Activated CD8-positive, alpha-beta memory T cell treated with anti-CD3 and anti-CD28 coated beads, Interleukin-2, amount 10 ng/mL, durations not matched to agents 7 days and 5 days (primary cell): ENCODE data around the gene DYRK1A. TPM values are rescaled to one million over a fixed set of nuclear protein-coding genes. Genes with fewer than 3 reads are reported as not detected.
A peak's percentile ranks its signal among the peaks of the same experiment; 100 is the strongest.

ENCODE experiments used
- ATAC-seq: fragments of 150-1000 bp; cut with Tn5 transposase; one replicate; pipeline ENCODE4 v1.10.0; 2021; ENCODE audit warnings: moderate library complexity
- CTCF ChIA-PET: fragments of 350-600 bp; sonication (Branson Sonifier 250); formaldehyde crosslinking; loops from one replicate; lab custom pipeline; 2021; ENCODE audit warnings: antibody characterized with exemption; lab: Charles Lee
- DNase-seq: peaks from one replicate; pipeline ENCODE4 v3.0.0-alpha.2; 2020
- H3K27ac Mint-ChIP-seq: one replicate; pipeline ENCODE4 v1.8.0; 2021; ENCODE audit warnings: mild to moderate bottlenecking, mixed read lengths
- H3K27me3 Mint-ChIP-seq: one replicate; pipeline ENCODE4 v1.8.0; 2021; ENCODE audit warnings: mixed read lengths
- H3K36me3 Mint-ChIP-seq: one replicate; pipeline ENCODE4 v1.8.0; 2021; ENCODE audit warnings: mild to moderate bottlenecking, mixed read lengths
- H3K4me1 Mint-ChIP-seq: one replicate; pipeline ENCODE4 v1.8.0; 2021; ENCODE audit warnings: mixed read lengths
- H3K4me3 Mint-ChIP-seq: one replicate; pipeline ENCODE4 v1.8.0; 2021; ENCODE audit warnings: mild to moderate bottlenecking, moderate library complexity, mixed read lengths
- H3K9me3 Mint-ChIP-seq: one replicate; pipeline ENCODE4 v1.8.0; 2022; ENCODE audit warnings: low read depth, mixed read lengths
- total RNA-seq, 2 experiments: library from RNA; stranded (reverse); gene quantifications; one replicate each; pipeline ENCODE4 v1.2.3, GENCODE V29; 2021

The DYRK1A gene
- total RNA-seq, 2 experiments from 2014 or later: 75.7 to 83.3 TPM

DNA sequence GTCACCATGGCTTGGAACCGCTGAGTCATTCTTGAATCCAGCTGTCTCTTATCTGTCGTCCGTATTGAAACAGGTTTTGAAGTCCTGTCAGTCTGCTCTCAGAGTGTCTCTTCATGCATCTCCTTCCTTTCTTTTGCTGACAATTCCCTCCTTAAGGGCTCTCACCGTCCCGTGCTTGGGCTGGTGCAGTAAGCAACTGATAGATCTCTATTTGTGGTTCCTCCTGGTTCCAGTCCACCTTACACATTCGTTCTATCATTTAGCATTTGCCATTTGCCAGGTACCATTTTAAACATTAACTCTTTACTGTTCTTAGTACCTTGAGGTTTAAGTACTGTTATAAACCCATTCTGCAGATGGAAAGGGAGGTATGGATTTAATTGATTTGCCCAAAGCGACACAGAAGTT, 88.9 kb downstream of the DYRK1A start:
- H3K4me3 Mint-ChIP-seq: no peak overlapping the region
- H3K27ac Mint-ChIP-seq: no peak overlapping the region
- peaks cover 45% of the 10 kb centered on the region for H3K4me1 Mint-ChIP-seq
- CTCF ChIA-PET: interaction anchor here (1.2 kb wide), 1 partner anchor 31 kb away, joined by 3 read pairs; no protein-coding TSS in a partner anchor
- H3K27me3 Mint-ChIP-seq: no peaks in the 10 kb centered on the region
- H3K9me3 Mint-ChIP-seq: no peaks in the 10 kb centered on the region
- no peak for DNase-seq
- no peak for ATAC-seq
- H3K36me3 Mint-ChIP-seq: peaks cover 9% of the 10 kb centered on the region

DNA sequence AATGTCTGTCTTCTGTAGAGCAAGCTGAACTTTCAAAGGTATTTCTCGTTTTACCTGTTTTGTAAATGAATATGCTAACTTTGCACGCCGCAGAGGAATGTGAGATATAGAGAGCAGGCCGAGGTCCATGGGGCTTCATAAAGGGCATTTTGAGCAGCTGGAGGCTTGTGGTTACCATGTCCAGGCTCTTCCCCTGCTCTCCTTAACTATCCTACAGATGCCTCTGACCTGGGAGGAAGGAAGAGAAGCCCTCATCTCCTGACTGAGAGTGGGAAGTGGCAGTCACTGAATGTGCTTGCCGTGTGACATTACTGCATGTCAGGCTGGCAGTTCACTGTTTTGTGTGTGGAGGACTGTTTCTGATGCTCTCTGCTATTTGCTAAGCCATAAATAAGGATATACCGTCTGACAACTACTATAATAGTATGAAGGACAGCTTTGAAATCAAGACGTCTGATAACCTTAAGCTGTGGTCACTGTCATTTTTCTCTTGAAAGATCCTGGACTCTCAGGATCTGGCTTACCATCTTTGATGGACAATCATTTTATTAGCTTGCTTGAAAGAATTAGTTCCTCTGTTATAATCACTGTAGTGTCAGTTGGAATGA, 92.2 kb downstream of the DYRK1A start:
- no peaks in the 10 kb centered on the region for H3K9me3 Mint-ChIP-seq
- ATAC-seq (no peak), DNase-seq (no peak)
- H3K4me1 Mint-ChIP-seq: peaks cover 64% of the 10 kb centered on the region
- H3K36me3 Mint-ChIP-seq: peaks cover 5% of the 10 kb centered on the region
- CTCF ChIA-PET: interaction anchor here (1.7 kb wide), 1 partner anchor 84 kb away, joined by 3 read pairs; no protein-coding TSS in a partner anchor
- no peaks in the 10 kb centered on the region for H3K27me3 Mint-ChIP-seq
- H3K27ac Mint-ChIP-seq: peak overlapping the region; percentile 34
- H3K4me3 Mint-ChIP-seq: no peak overlapping the region

DNA sequence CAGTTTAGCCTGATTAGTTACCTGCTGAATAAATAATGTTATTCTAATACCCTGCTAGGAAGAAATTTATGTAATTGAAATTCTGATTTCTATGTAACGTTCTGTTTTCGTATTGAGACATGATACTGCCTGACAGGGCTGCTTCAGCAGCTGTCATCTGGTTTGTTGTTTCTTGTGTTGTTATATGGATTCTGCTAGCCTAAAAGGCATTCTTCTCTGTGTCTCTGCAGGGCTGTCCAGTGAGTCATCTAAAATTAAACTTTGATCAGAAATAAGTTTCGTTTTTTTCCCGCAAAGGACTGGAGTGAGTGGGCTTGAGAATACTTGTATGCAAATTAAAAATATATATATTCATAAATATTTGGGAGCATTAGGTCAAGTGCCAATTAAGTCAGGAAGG, 93.0 kb downstream of the DYRK1A start:
- no peak overlapping the region for H3K4me3 Mint-ChIP-seq
- H3K9me3 Mint-ChIP-seq: no peaks in the 10 kb centered on the region
- peaks cover 63% of the 10 kb centered on the region for H3K4me1 Mint-ChIP-seq
- no peaks in the 10 kb centered on the region for H3K27me3 Mint-ChIP-seq
- CTCF ChIA-PET: interaction anchor here (1.7 kb wide), 1 partner anchor 15 kb away, joined by 4 read pairs; no protein-coding TSS in a partner anchor
- no peak for DNase-seq
- ATAC-seq: no peak
- no peak overlapping the region for H3K27ac Mint-ChIP-seq
- peaks cover 5% of the 10 kb centered on the region for H3K36me3 Mint-ChIP-seq

DNA sequence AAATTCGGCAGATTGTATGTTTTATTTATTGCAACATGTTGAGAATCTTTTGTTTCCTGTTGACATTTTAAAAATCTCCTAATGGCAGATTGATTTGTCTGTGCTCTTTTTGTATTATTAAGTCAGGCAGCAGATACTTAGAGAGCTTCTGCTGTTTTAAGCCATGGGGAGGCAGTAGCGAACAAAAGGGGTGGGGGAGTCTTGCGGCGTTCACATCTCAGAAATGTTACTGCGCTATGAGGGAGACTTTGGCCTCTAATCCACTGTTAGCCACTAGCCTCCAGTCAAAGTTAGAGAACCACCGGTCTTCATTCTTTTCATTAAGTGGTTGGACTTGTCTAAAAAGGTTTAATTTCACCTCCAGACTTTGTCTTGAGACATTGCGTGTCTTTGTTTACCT, 93.6 kb downstream of the DYRK1A start:
- CTCF ChIA-PET: interaction anchor here (1.7 kb wide), 1 partner anchor 15 kb away, joined by 4 read pairs; no protein-coding TSS in a partner anchor
- peaks cover 58% of the 10 kb centered on the region for H3K4me1 Mint-ChIP-seq
- H3K27ac Mint-ChIP-seq: no peak overlapping the region
- no peak for ATAC-seq
- no peaks in the 10 kb centered on the region for H3K27me3 Mint-ChIP-seq
- no peak for DNase-seq
- H3K4me3 Mint-ChIP-seq: no peak overlapping the region
- no peaks in the 10 kb centered on the region for H3K9me3 Mint-ChIP-seq
- H3K36me3 Mint-ChIP-seq: peaks cover 6% of the 10 kb centered on the region

DNA sequence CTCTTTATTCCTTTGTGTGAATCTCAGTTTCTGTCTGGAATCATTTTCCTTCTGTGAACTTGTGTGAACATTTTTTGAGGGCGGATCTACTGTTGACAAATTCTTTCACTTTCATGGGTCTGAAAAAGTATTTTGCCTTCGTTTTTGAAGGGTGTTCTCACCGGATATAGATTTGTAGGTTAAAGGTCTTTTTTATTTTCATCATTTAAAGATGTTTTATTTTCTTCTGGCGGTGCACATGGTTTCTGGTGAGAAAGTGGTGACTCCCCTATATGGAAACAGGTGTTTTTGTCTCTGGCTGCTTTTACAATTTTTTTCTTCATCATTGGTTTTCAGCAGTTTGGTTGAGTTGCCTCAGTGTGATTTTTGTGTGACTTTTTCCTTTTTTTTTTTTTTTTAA, 94.9 kb downstream of the DYRK1A start:
- CTCF ChIA-PET: no interaction called here
- H3K27ac Mint-ChIP-seq: peak overlapping the region; percentile 70
- ATAC-seq: peak; percentile 45
- H3K36me3 Mint-ChIP-seq: peaks cover 11% of the 10 kb centered on the region
- H3K27me3 Mint-ChIP-seq: no peaks in the 10 kb centered on the region
- H3K4me1 Mint-ChIP-seq: peaks cover 56% of the 10 kb centered on the region
- DNase-seq: no peak
- no peaks in the 10 kb centered on the region for H3K9me3 Mint-ChIP-seq
- H3K4me3 Mint-ChIP-seq: peak overlapping the region; percentile 27

DNA sequence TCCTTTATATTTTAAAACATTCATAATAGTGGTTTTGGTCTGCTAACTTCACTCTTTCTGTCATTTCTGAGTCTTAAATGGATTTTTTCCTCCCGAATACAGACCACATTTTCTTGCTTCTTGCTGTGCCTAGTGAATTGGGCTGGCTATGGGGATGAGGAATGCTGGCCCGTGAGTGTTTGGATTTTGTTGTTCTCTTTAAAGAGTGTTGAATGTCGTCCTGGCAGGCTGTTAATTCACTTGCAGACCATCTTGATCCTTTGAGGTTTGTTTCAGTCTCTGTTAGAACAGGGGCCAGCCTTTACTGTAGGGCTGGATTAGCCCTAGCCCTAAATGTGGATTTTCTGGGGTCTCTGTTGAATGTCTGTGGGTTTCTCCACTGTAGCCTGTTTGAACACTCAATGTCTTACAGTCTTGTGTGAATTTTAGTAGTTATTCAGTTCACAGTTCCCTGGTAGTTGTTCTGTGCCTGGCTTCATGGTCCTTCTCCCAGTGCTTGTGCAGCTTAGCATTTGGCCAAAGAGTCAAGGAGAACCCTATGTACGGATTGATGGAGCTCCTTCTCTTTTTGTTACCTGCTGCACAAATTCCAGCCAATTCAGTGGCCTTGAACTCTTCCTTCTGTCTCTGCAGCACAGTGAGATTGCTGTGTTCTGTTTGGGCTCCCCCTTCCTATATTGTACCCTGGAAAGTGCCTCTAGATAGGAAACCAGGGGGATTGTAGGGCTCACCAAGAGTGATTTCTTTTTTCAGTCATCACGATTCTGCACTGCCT, 95.7 kb downstream of the DYRK1A start:
- no peak overlapping the region for H3K4me3 Mint-ChIP-seq
- peaks cover 52% of the 10 kb centered on the region for H3K4me1 Mint-ChIP-seq
- H3K27me3 Mint-ChIP-seq: no peaks in the 10 kb centered on the region
- DNase-seq: no peak
- no peaks in the 10 kb centered on the region for H3K9me3 Mint-ChIP-seq
- peak overlapping the region; percentile 56 for H3K27ac Mint-ChIP-seq
- peaks cover 13% of the 10 kb centered on the region for H3K36me3 Mint-ChIP-seq
- ATAC-seq: no peak
- CTCF ChIA-PET: interaction anchor here (0.6 to 2.9 kb wide), 4 partner anchors 9 to 102 kb away, joined by 3 to 12 read pairs (median 6); no protein-coding TSS in a partner anchor

DNA sequence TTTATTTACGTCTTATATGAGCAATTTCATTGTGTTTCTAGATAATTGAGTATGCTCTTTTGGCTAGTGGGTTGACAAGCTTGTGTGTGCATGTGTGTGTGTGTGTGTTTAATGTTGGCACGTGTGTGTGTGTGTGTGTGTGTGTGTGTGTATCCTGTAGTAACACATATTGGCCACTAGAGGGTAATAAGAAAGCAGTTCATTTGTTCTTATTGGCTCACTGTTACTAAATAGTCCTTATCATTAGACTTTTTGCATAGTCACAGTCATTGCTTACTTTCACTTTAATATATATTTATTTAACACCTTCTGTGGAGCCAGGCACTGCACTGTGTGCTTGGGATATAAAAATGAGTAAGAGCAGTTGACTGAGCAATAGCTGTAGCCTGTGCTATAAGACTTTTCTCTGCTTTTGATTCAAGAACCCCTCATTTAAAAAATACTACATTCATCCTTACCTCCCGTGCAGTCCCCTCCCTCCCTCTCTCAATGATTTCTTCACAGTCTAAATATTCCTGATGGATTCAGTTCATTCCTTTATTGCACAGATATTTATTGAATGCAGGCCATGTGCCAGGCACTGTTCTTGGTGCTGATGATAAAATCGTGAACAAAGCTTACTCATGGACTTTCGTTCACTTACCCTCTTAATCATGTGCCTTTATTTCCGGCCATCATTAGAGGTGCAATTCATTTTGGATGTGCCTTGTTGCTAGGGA, 96.7 kb downstream of the DYRK1A start:
- no peak for DNase-seq
- H3K4me3 Mint-ChIP-seq: no peak overlapping the region

DNA sequence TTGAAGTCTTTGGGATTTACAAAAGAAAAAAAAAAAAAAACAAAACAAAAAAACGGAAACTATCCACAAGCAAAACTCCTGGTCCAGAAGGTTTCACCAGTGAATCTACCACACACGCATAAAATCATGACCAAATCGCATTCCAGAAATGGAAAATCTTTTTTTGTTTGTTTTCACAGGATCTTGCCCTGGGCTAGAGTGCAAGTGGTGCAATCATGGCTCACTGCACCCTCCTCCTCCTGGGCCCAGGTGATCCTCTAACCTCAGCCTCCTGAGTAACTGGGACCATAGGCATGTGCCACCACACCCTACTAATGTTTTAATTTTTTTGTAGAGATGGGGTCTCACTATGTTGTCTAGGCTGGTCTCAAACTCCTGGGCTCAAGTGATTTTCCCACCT, 100.5 kb downstream of the DYRK1A start:
- Mint-ChIP-seq H3K27ac (no peak overlapping the region), H3K27me3 (no peaks in the 10 kb centered on the region), H3K4me1 (peaks cover 27% of the 10 kb centered on the region), H3K4me3 (no peak overlapping the region), H3K36me3 (peaks cover 30% of the 10 kb centered on the region), H3K9me3 (no peaks in the 10 kb centered on the region)
- ATAC-seq: no peak
- CTCF ChIA-PET: no interaction called here
- no peak for DNase-seq

More for the DNA sequence above, 96.7 kb downstream of the DYRK1A start:
- Mint-ChIP-seq H3K4me1 (peaks cover 46% of the 10 kb centered on the region), H3K27ac (peak overlapping the region; percentile 66), H3K36me3 (peaks cover 20% of the 10 kb centered on the region), H3K9me3 (no peaks in the 10 kb centered on the region), H3K27me3 (no peaks in the 10 kb centered on the region)
- CTCF ChIA-PET: interaction anchor here (0.6 to 2.9 kb wide), 17 partner anchors 9 to 238 kb away, joined by 3 to 14 read pairs (median 4); no protein-coding TSS in a partner anchor
- ATAC-seq: peak; percentile 63

DNA sequence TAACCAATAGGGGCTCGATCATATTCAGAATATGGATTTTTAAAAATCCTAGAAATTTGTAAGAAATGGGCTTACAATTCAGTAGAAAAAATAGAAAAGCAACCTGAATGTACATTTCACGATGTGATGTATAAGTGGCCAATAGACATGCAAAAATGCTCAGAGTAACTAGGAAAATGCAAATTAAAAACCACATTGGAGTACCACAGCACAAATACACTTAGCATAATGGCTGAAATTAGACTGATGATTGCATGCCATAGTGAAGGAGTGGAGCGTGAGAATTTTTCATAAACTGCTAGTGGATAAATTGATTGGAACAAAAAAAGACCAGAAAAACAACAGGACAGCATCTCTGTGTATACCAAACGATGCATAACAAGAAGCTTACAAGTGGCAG, 102.3 kb downstream of the DYRK1A start:
- no peak for DNase-seq
- no peak overlapping the region for H3K4me3 Mint-ChIP-seq
- H3K27me3 Mint-ChIP-seq: no peaks in the 10 kb centered on the region
- ATAC-seq: no peak
- H3K9me3 Mint-ChIP-seq: no peaks in the 10 kb centered on the region
- CTCF ChIA-PET: no interaction called here
- peaks cover 40% of the 10 kb centered on the region for H3K36me3 Mint-ChIP-seq
- peaks cover 17% of the 10 kb centered on the region for H3K4me1 Mint-ChIP-seq
- no peak overlapping the region for H3K27ac Mint-ChIP-seq

DNA sequence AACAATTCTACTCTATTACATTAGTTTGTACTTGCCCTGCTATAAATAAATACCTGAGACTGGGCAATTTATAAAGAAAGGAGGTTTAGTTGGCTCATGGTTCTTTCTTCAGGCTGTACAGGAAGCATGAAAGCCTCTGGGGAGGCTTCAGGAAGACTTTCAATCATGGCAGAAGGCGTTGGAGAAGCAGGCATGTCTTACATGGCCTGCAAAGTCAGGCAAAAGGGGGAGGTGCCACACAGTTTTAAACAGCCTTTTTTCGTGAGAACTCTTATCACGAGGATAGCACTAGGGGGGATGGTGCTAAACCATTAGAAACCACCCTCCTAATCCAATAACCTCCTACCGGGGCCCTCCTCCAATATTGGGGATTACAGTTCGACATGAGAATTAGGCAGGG, 102.9 kb downstream of the DYRK1A start:
- no peak for ATAC-seq
- no peak for DNase-seq
- no peaks in the 10 kb centered on the region for H3K9me3 Mint-ChIP-seq
- no peaks in the 10 kb centered on the region for H3K27me3 Mint-ChIP-seq
- H3K4me1 Mint-ChIP-seq: peaks cover 16% of the 10 kb centered on the region
- H3K4me3 Mint-ChIP-seq: no peak overlapping the region
- H3K36me3 Mint-ChIP-seq: peaks cover 40% of the 10 kb centered on the region
- H3K27ac Mint-ChIP-seq: no peak overlapping the region
- CTCF ChIA-PET: no interaction called here

DNA sequence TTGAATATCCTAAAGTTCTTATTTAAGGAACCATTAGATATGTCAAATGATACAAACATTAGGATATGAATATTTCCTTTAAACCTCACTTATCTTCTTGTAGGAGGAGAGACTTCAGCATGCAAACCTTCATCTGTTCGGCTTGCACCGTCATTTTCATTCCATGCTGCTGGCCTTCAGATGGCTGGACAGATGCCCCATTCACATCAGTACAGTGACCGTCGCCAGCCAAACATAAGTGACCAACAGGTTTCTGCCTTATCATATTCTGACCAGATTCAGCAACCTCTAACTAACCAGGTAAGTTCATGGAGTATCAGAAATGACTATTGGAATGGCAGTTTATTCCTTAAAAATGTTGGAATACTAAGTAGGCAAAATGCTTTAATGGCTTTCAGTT, 106.0 kb downstream of the DYRK1A start:
- peaks cover 30% of the 10 kb centered on the region for H3K4me1 Mint-ChIP-seq
- peaks cover 27% of the 10 kb centered on the region for H3K36me3 Mint-ChIP-seq
- CTCF ChIA-PET: interaction anchor here (1.7 kb wide), 1 partner anchor 9 kb away, joined by 6 read pairs; no protein-coding TSS in a partner anchor
- no peak overlapping the region for H3K4me3 Mint-ChIP-seq
- no peak overlapping the region for H3K27ac Mint-ChIP-seq
- H3K27me3 Mint-ChIP-seq: no peaks in the 10 kb centered on the region
- no peaks in the 10 kb centered on the region for H3K9me3 Mint-ChIP-seq
- ATAC-seq (no peak), DNase-seq (no peak)

DNA sequence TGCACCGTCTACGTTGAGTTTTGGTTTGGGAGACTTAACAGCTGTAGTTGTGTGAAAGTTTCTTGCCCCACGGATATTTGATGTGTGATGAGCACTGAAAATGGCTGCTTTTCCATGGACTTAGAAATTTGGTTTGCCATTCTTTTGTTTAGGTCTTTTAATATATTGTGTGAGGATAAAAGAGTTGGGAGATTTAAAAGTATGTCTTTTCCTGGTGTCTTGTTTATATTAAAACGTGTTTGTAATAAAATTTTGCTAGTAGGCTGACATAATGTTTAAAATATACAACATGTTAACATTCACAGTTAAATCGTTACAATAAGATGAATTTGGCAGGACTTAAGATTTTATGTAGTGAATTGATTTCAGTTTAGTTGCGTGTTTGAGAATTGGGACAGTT, 106.9 kb downstream of the DYRK1A start:
- CTCF ChIA-PET: no interaction called here
- ATAC-seq (no peak), DNase-seq (no peak)
- H3K4me1 Mint-ChIP-seq: peaks cover 28% of the 10 kb centered on the region
- no peaks in the 10 kb centered on the region for H3K9me3 Mint-ChIP-seq
- no peaks in the 10 kb centered on the region for H3K27me3 Mint-ChIP-seq
- no peak overlapping the region for H3K4me3 Mint-ChIP-seq
- H3K36me3 Mint-ChIP-seq: peaks cover 23% of the 10 kb centered on the region
- H3K27ac Mint-ChIP-seq: no peak overlapping the region

DNA sequence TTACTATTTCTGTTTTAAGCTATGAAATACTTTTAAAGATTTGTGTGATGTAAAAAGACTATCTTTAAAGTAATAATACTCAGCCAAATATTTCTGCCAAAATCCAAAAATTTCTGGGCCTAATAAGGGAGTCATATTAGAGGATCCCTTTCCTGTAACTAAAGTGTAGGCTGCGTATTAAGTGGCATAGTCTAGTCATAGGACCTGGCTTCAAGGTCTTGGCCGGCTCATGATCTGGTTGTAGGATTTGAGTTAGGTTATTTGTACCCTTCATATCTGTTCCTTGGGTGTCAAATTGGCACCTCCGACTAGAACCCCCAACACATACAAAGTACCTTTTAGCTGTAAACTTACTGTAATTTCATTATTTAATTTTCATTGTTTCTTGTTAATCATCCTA, 107.8 kb downstream of the DYRK1A start:
- H3K27ac Mint-ChIP-seq: no peak overlapping the region
- no peaks in the 10 kb centered on the region for H3K27me3 Mint-ChIP-seq
- H3K36me3 Mint-ChIP-seq: peaks cover 18% of the 10 kb centered on the region
- H3K4me3 Mint-ChIP-seq: no peak overlapping the region
- DNase-seq (no peak), ATAC-seq (no peak)
- no peaks in the 10 kb centered on the region for H3K9me3 Mint-ChIP-seq
- peaks cover 27% of the 10 kb centered on the region for H3K4me1 Mint-ChIP-seq
- CTCF ChIA-PET: interaction anchor here (1.2 to 2.0 kb wide), 3 partner anchors 10 to 23 kb away, joined by 3 to 14 read pairs (median 4); no protein-coding TSS in a partner anchor
